Stimulated activated CD8-positive, alpha-beta memory T cell treated with anti-CD3 and anti-CD28 coated beads, Interleukin-7, amount 100 ng/mL, for 48 hours (primary cell): ENCODE results near the gene CRNN.

Source experiments
- DNase-seq, 2 donors: peaks; one replicate each; pipeline ENCODE4 v3.0.0-alpha.2; 2020; ENCODE audit warnings: low read depth in 1 of 2; ENCODE audit errors: extremely low read depth in 1 of 2

The CRNN gene

DNA sequence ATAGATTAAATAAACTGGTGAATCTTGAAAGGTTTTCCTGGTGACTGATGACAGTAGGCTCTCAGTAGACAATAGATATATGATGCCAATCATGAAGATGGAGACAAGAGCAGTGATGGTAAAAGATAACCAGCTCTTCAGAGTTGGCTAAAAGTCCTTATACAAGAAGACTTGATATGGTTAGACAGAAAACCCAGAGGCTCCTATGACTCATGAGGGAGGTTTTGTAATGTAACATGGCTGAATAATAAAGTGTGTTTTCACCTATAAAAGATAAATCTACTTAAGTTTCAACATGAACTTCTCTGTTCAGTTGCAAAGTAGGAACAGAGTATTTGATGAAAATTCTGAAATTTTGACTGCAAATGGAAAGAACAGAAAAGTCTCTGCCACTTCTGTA, 12.7 kb upstream of the CRNN start:
- DNase-seq: no peak

DNA sequence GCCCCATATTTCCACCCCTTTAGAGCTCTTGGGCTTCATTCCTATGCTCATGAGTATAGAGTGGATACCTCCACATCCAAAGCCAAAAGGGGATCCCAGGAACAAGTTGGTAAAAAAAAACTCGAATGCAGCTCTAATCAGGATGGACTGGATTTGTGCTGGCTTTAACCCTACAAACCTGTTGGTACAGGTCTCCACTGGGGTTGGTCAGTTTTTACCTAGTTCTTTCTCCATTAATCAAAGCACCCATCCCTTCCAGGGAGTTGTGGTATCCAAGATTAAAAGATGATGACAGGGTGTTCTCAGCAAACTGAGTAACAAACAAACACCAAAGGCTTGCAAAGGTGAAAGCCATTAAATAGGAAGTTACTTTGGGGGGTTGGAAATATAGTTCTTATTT, 5.9 kb upstream of the CRNN start:
- no peak for DNase-seq

DNA sequence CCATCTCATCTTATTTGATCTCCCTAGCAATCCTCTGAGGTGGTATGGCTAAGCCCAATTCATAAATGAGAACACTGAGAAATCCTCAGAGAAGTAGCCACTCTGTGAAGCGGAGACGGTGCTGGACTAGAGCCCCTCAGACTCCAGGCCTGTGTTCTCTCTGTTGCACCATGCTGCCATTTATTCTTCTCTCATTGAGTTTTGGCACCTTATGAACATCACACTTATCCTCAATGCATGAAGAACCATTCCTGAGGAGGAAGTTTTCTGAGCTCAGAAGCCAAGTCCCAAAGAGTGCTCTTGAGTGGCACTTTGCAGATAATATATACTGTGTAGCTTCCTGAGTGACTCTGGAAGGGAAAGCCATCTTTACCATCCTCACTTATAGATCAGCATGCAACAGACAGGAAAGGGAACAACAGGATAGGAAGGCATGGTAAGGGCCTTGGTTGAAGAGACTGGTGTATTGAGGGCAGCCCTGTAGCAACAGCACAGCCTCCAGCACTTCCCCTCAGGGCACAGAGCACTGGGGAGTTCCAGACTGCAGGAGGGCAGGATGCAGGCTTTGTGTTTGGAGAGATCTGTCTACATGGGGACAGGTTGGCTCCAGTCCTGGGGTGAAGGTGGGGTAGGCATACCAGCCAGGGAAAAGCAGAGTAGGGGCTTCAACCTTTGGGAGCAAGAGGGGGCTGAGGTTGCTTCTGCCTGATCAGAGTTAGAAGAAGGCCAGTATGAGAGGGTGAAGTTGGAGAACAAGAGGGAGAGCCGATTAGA, 1.6 kb upstream of the CRNN start:
- DNase-seq: no peak

DNA sequence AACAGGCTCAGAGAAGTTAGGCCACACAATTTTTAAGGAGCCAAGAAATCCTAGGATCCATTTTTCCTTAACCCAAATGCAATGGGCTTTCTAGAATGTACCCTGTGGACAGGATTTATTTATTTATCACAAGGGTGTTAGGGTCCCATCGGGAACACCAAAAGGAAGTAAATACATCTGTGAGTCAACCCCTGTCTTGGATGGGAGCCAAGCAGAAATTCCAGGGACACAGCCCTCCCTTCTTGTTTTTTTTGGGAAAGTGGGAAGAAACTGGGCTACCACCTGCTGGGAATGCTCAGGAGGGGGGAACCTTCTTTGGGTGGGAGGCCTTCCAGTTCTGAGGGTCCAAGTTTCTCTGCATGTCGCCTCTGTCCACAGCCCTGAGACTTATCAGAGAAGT, 1.3 kb downstream of the CRNN start:
- DNase-seq: no peak

DNA sequence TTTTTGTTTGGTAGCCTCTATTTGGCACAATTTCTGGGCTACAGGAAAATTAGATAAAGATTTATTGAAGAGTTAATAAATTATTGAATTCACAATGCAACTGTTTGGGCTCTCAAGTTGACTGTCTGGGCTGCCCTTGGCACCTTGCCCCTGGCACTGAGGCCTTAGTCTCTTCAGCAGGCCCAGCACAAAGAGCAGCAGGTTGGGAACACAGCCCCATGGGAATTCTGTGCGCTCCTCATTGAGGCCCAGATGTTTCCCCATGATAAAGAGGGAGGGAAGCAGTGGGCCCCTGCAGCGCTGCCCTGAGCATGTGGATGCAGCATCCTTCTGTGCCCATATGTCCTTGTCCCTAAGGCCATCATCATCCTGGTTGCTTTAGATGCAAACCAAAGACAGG, 2.9 kb downstream of the CRNN start:
- DNase-seq: no peak

DNA sequence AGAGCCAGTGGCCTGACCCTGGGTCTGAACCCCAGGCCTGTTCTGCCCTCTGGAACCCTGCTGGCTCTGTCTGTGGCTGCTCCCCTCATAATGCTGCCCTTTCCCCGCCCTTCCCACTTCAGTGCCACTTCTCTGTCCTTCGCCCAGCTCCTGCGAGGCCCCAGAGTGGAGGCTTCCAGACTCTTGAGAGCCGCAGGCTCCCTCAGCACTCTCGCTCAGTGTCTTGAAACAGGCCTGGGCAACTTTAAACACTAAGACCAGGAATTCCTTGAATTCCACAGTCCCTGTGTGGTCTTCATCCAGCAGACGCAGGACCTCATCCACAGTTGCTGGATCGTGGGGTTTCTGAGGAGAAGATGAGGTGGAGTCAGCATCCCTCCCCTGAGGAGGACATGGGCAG, 3.5 kb downstream of the CRNN start:
- no peak for DNase-seq

DNA sequence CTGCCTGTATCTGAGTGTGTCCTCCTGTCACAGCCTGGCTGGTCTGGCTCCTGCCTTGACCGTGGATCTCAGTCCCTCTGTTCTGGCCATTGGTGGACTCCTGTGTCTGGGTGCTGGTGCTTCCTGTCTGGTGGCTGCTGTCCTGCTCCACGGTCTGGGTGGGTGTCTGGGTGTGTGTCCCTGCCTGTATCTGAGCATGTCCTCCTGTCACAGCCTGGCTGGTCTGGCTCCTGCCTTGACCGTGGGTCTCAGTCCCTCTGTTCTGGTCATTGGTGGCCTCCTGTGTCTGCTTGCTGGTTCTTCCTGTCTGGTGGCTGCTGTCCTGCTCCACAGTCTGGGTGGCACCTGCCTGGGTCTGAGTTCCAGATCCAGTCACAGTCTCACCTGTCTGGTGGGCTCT, 4.0 kb downstream of the CRNN start:
- no peak for DNase-seq

DNA sequence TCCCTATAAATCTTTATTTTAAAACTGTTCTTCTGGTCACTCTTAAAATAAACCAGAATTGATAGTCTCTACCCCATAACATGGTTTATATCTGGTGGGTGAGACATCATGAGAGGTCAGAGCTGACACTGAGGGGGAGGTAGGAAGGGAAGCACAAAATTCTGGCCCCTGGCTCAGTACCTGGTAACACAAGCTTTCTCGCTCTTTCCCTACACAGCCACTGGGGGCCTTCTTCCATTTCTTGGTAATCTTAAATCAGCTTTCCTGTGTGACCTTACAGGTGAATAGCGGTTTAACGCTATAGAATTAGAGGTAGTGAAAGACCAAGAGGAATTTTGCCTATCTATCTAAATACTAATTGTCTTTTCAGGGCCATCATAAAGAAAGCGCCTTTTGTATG, 5.4 kb downstream of the CRNN start:
- DNase-seq: no peak

DNA sequence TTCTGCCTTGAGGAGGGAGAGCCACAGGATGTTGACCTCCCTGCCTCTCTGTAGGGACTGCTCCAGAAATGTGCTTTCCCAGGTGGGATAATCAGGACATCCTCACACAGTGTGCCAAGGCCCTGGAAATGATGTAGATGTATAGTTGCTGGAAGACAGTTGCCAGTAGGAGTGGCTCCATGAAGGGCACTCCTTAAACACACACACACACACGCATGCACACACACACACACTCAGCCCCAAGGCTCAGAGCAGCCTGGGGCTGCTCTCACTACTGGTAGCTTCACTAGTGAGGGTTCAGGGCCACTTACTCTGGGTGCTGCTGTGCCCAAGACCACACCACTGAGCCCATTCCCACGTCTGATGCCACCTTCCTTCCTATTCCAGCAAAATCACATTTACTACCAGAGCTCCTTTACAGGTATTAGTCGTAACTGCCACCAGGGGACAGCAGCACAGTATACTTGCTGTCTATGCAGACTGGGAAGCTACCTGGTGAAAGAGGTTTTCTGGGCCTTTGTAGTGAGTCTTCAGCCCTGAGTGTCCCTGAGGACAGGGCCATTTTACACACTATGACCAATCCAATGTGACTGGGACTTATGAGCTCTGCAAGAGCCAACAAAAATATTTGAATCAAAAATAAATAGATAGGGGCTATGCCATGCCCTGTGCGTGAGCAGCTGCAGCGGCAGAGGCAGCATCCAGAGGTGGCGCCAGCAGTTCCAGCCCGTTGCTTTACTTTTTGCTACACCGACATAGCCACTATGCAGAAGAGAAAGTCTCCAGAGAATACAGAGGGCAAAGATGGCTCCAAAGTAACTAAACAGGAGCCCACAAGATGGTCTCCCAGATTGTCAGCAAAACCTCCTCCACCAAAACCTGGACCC, 15.0 kb downstream of the CRNN start:
- DNase-seq: no peak

DNA sequence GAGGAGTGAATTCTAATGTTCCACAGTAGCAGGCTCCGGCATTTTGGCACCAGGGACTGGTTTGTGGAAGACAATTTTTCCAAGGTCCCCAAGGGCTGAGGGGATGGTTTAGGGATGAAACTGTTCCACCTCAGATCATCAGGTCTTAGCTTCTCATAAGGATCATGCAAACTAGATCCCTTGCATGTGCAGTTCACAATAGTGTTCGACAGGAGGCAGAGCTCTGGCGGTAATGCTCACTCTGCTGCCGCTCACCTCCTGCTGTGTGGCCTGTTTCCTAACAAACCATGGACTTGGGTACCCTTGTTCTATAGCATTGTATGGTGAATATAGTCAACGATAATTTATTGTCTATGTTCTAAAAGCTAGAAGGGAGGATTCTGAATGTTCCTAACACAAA, 16.6 kb downstream of the CRNN start:
- no peak for DNase-seq

DNA sequence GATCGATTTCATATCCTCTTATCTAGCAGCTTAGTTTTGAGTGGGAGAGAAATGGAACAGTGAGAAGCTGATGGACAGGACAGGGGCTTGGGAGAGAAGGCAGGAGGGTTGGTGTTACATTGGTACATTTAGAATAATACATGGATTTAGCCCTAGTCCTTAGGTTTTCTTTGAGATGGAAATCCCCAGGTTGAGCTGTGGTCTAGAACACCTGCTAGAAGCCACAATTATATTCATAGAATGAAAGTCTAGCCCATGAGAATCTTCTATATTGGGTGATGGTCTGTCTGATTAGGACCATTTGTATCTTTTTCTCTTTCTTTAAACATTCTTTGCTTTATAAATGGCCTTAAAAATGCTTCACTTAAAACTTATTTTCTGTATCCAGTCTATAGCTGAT, 19.9 kb downstream of the CRNN start:
- DNase-seq: no peak

DNA sequence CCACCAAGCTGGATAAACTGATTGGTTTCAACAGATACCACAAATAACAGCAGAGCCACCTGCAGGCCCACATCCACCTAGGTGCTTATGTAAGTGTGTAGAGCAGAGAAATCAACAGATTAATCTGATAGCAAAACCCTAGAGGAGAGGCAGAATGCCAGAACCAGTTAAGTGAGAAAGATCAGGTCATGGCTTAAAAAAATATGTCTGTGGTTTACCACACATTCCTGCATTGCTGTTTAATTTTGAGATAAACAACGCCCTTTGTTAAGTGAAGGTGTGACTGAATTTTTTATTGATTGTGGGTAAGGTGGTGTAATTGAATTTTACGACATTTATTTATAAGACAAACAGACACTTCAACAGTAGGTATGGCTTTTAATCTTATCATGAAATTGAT, 21.2 kb downstream of the CRNN start:
- DNase-seq: no peak

DNA sequence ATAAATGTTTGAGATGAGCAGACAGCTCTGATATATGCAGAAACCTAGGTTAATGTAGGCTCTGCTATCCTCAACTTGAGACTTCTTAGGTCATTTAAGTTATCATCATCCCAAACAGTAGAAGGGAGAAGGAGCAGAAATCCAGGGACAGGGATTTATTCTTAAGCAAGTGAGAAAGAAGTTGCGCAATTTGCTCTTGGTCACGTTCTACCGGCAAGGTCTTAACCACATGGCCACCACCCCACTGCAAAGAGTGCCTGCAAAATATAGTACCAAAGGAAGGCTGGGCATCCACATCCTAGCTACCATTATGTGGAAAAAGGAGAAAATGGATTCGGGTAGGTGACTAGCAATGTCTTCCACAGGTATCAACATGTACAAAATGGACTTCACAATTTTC, 25.2 kb downstream of the CRNN start:
- no peak for DNase-seq

DNA sequence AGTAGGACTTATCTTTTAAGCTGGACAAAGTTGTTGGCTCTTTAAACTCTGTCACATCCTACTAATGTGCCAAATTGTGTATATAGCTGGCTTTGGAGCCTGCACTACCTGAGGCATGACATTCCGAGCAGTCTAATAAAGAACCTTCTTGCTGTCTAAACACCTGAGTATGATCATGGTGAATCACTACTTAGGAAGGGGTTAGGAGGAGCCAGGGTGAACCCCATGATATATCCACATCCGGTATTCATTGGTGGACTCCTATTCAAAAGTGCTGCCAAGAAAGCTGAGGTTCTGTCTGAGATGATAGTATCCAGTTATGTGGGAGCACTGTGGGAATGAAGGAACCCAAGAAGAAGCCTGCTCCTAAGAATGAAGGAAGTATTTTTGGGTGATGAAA, 27.1 kb downstream of the CRNN start:
- no peak for DNase-seq

DNA sequence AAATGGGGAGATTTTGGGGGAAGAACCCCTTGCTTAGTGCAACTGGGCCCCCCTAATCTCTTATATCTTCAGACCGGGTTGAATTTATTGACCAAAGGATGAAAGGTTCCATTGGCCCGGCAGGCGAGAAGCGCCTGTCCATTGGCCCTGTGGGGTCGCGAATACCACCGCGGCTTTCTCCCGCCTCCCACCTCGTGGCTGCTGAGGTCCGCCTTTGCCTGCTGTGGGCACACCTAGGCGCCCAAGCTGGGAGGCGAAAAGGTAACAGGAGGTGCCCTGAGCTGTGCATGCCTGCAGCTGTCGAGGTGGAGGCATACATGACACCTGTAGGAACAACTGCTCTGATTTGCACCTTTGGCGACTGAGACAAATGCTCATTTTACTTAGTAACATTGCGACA, 33.1 kb downstream of the CRNN start:
- no peak for DNase-seq

DNA sequence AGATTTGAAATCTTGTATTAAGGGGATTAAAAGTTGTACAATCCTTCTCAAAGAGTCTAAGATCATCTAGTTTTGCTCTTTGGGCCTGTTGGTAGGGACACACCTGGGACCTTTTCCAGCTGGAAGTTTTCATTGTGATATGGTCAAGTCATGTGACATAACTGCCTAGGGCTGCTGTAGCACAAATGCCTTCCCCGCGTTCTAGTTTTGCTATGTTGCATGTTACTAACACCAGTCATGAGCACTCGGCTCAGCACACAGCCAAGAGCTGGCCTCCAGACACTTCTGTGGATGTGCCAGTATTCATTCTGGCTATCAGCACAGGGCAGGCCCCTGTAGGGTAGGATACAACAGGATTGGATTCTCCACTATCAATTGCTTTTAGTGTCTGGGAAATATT, 39.6 kb downstream of the CRNN start:
- no peak for DNase-seq

DNA sequence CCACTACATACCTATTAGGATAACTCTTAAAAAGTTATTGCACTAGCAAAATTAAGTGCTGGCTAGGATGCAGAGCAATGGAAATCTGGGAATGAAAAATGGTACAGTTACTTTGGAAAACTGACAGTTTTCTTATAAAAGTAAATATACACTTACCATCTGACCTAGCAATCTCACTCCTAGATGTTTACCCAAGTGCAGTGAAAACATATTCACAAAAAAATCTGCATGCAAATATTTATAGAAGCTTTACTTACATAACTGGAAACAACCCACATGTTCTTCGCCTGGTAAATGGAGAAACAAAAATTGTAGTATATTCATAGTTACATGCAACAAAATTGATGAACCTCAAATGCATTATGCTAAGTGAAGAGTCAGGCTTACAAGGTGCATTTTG, 41.4 kb downstream of the CRNN start:
- DNase-seq: no peak

DNA sequence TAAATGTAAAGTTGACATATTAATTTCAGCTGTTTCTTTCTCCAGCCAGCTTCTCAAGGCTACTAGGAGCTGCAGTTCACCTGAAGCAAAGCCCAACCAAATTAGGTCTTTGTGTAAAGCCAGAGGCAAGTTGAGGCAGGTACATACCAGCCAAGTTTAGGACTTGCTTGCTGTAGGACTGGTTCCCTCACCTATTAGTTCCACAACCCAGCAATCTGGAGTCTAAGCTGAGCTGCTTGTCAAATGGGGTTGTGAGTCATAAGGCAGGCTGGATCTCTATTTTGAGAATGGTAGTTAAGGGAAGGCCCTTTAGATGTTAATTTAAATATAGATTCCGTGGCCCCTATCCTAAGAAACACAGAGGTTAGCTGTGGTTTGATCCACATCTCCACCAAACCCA, 46.6 kb downstream of the CRNN start:
- no peak for DNase-seq

DNA sequence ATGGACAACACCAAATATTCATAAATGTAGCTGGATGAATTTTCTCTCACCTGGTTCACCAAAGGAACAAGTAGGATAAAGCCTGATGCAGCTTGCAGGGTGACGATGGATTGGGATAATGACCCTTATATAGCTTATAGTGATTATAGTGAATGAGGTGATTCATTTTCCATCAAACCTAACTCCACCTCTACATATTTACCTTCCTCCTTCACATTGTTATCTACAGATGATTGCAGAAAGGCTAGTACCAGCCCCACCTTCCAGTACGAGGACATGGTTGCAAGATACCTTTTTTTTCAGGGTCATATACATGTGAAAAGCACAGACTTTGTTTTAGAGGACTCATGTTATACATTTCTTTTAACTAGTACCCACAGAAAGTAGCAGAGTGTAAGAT, 54.2 kb downstream of the CRNN start, which contains the start of gene FLG2:
FLG2 (minus strand) TSS at position 101 of the 400 bp plus-strand sequence. CDS start 1,122 bp downstream, outside the sequence.
- no peak for DNase-seq
